Head of caudate nucleus (tissue), 42 donors: ENCODE results near the gene CRIM1.

Source experiments
- DNase-seq, 42 donors: peaks; one replicate each; pipeline versions ENCODE4 v3.0.0 to v3.0.0-alpha.2; 2020 to 2021; ENCODE audit warnings: mixed read lengths in 7 of 42
- intact Hi-C: fragments of 100-400 bp; cut with DNase I; formaldehyde crosslinking; loops from one replicate; pipeline ENCODE4 v1.15.0; 2022

CRIM1 gene

DNA sequence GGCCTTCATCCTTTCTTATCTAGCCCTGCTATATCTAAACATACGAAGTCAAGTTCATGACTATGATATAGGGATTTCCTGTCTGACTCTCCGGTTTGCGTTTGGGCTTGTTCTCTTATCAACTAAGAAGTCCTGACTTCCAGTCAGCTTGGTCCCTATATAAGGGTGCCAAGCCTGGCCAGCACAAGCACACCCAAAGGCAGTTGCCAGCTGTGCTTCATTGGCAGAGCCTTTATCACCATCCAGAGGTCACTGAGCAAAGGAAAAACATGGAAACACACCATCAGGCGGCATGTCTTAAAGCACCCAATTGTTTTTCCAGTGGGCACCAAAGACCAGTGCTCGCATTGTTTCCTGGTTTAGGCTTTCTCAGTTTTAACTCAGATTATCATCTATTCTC is 169.7 kb downstream of the CRIM1 start:
- intact Hi-C loops, result no loop called here
- no peak for DNase-seq

DNA sequence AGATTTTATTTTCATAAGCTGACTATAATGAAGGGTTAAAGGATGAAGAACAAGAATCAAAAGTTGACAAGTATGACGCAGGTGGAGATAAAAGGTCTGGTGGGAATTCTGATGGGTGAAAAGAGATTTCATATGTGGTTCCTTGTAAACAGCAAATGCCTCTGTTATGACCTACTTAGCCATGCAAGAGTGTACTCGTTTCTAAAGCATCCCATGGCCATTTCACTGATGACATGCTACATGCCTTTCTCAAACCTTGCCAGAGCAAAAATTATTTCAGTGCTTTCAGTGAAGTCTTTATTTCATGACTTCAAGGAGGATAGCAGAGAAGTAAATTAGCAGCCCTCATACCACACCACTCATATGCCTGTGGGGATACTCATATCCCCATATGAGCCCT is 170.6 kb downstream of the CRIM1 start:
- DNase-seq, result no peak
- intact Hi-C loops, result no loop called here

GRCh38 chr2:36528274-36528673 is 172.7 kb downstream of the CRIM1 start:
- intact Hi-C loops, result no loop called here
- no peak for DNase-seq

DNA sequence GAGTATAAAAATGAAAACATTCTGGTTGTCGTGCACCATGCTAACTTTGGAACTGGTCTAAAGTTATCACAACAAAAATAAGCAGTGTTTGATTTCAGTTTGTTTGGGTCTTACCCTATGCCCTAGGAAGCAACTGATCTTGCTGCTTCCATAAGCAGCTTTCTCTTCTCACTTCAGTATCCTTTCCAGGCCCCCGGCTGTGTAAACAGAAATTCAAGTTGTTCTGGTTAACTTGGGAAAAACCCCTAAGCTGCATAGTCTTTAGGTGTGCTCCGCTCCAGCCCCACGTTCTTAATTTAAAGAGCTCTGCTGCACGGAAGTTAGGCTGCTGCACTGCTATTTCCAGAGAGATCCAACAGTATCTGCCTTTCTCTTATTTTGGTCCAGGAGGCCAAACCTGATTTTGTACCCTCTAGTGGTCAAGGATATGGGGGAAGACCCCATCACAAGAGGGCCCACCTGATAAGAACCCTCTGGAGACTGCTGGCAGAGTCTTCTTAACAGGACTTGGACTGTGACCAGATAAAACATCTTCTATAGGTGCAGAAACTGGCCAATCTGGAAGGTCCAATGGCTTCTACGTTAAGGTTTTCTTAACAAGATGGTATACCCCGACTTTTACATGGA is 173.3 kb downstream of the CRIM1 start:
- intact Hi-C loops, result no loop called here
- DNase-seq, result no peak

DNA sequence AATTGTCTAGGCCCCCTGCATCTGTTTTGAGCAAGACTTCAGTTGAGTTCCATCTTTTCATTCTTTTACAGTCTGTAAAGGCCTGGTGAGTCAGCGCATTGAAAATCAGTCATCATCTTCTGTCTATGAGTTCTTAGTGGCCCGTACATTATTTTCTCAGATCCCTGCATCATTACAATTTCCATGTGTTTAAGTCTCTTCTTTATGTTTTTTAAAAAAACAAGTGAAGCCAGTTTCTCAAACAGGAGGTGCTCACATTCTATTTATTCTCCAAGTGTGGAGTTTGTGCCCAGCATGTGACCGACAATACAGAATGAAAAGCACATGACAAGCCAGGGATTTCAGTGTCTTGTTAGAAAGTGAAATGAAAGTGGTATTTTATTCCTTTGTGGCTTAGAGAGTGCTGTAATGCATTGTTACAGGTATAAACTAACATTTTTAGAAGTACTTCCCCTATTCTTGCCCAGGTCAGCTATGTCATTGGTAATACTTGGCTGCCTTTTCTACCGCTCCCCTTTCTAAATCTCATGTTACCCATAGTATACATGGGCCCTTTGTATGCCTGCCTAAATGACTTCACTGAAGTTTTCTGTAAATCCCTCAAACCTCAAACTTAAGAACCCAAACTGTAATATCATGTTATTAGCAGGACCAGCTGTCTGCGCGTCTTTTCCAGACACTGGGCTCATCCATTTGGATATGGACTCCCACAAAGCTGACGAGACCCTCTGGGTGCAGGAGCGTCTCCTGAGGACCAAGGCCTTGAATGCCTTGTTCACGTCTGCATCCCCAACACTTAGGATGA is 174.8 kb downstream of the CRIM1 start:
- no peak for DNase-seq
- intact Hi-C loops, result no loop called here

DNA sequence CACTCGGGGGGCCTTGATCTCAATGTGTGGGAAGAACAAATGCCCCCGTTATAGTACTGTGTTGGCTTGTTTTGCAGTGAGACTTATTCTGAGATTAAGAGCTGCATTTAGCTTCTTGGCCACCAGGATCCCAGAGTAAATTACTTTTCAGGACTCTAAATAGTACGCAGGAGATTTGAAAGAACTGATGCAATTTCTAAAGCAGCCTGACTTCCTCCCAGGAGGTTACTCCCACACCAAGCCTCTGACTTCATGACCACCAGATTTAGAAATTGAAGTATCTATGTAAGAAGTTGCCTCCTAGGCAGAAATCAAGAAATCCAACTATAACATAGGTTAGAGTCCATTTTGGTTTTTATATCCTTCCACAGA is 175.4 kb downstream of the CRIM1 start:
- no peak for DNase-seq
- intact Hi-C loops, result no loop called here

DNA sequence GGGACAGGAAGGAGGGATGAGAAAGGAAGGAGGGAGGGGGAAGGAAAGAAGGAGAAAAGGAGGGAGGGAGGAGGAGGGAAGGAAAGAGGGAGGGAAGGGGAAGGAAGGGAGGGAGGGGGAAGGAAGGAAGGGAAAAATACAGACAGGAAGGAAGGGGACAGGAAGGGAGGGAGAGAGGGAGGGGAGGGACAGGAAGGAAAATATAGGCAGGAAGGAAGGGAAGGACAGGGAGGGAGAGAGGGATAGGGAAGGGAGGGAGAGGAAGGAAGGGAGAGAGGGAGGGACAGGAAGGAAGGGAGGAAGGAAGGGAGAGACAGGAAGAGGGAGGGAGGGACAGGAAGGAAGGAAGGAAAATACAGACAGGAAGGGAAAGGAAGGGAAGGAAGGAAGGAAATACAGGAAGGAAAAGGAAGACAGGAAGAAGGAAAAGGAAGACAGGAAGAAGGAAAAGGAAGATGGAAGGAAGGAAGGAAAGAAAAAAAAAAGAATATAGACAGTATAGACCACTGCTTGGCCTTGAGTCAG is 178.8 kb downstream of the CRIM1 start:
- intact Hi-C loops, result no loop called here
- no peak for DNase-seq

DNA sequence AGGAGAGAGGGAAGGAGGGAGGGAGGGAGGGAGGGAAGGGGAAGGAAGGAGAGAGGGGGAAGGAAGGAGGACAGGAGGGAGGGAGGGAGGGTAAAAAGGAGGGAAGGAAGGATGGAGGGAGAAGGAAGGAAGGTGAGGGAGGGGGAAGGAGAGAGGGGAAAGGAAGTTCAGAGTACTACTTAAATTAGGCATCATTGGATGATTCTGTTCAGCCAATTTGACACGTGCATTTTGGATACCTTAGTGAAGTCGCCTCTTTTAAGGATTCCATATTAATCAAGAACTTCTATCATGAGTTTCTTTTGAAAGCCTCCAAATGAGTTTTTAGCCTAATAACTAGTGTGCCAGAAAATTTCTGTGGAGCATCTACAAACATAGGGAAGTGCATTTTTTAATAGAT is 179.5 kb downstream of the CRIM1 start:
- DNase-seq, result no peak
- intact Hi-C loops, result no loop called here

- DNase-seq, result no peak
- intact Hi-C loops, result no loop called here
Observed at GRCh38 chr2:36536776-36537175, 181.2 kb downstream of the CRIM1 start.

DNA sequence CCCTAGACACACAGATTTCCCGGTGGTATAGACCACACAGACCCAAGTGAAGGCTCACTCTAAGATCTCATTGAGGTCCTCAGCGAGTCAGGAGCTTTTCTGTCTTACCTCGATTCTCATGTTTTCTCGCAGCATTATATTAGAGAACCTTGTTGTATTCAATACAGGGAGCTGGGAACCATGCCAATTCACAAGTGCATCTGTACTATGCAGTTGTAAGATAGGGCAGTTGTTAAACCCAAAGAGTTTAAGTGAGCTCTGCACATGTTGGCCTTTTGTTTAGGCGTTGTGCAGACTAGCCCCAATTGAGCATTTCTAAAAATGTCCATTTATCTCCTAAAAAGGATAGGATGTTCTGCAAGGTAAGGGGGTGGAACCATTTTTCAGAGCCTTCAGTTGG is 182.8 kb downstream of the CRIM1 start:
- intact Hi-C loops, result no loop called here
- DNase-seq, result peak in 1 of 42 donors; percentile 22

DNA sequence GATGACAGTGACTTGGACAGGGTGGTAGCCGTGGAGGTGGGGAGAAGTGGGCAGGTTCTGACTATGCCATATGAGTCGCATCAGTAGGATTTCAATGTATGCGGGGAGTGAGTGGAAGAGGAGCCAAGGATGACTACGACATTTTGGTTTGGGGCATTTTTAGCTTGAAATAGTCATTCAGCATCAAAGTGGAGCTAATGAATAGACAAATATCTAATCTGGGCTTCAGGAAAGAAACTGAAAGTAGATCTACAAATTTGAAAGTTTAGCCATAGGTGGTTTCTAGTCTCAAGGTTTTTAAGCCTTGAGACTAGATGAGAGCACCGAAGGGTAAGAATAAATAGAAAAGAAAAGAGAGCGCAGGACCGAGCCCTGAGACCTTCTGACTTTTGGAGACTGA is 184.1 kb downstream of the CRIM1 start:
- DNase-seq, result no peak
- intact Hi-C loops, result no loop called here

DNA sequence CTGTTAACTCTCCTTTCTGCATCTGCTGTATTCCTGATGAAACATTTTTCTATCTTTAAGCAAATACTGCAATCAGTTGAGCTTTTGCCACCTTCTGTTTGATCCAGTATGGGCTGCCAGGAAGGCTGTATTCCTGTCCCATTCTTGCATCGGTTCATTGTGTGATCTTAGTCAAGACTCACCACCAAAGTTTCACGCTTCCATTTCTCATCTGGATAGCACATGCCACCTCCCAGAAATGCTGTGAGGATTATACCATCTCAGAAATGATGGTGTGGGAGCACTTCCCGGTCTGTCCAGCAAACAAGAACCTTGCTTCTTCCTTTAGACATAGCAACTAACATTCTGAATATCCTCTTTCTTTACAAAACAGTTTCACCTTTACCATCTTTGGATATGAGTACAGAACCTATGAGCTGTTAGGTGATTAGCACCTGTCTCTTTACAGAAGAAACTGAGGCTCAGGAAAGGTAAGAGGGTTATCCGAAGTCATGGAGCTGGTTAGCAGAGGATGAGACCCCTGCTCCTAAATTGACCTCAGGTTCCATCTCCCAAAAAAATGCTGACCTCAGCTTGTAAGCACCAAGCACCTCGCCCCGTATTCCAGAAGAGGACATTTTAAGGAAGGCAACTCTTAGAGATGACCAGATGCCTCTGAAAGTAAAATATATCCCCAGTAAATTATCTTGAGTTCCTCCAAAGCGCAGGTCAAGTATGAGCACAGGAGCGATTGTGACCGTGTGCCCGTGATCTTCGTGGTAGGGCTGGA is 185.6 kb downstream of the CRIM1 start:
- no peak for DNase-seq
- intact Hi-C loops, result no loop called here

GRCh38 chr2:36541891-36542595 is 186.5 kb downstream of the CRIM1 start:
- intact Hi-C loops, result no loop called here
- DNase-seq, result peak in 10 of 42 donors; percentile 7 to 63 (median 32)

DNA sequence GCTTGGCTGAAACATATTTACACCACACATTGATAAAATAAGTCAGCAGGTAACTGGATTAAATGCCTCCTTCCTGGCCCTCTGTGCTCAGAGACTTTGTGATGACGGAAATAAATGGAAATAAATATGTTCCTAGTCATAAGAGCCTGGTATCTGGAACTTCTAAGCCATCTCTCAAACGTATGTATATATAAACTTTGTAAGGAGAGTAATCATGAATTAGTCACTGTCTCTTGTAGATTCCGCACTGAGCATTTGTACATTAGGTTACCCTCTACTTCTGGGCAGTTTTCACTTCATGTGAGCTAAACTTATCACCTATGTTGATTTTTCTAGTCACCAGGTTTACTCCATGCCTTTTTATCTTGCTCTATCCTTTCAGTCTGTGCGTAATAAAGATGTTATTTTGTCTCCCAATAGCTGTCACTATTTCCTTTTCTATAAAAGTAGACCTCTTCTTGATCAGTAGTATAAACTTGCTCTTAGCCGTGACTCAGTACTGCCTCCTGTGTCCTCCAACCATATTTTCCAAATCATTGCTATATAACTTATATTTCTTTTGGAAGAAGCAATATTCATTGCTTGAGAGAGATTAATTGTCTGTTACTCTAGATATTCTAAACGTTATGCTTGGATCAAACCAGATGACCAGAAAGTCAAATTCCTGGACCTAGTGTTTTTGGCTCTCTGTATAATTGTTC is 189.2 kb downstream of the CRIM1 start:
- DNase-seq, result no peak
- intact Hi-C loops, result no loop called here

DNA sequence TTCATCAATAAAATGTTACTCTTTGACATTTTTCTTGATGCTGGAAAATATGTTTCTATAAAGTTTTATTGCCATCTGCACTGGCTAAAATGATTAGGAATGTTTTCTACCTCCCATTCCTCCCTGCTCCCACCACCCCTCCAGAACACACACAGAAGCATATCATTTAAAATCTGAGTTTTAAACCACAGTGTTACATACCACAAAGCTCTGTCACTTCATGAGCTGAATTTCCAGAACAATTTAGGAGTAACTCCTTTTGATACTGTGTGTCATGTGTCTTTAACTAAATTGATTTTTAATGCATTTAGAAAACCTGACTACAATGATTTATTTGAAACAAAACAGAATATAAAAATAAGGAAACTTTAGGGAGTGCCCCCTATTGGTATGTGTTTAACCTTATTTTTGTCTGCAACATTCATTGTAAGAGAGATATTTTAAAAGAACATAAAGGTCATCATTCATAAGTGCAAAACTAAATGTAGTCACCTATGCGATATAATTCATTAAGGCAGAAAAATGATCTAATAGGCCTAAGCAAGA is 190.4 kb downstream of the CRIM1 start:
- intact Hi-C loops, result no loop called here
- DNase-seq, result no peak

DNA sequence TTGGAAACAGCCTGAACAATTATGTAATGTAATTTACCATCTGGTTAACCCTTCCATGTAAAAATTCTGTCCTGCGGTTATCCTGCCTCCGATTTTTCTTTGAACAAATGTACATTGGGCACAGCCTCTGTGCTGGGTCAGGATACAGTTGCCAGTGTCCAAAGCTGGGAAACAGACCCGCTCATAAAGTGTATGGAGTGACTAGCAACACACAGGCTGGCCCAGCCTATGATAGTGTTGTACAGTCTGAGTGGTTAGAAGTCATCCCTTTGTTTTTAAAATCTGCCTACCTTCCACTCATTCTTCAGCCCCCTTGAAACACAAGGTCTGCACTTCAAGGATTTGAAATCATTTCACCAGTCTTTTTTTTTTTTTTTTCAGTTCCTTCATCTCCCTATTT is 192.3 kb downstream of the CRIM1 start:
- DNase-seq, result no peak

DNA sequence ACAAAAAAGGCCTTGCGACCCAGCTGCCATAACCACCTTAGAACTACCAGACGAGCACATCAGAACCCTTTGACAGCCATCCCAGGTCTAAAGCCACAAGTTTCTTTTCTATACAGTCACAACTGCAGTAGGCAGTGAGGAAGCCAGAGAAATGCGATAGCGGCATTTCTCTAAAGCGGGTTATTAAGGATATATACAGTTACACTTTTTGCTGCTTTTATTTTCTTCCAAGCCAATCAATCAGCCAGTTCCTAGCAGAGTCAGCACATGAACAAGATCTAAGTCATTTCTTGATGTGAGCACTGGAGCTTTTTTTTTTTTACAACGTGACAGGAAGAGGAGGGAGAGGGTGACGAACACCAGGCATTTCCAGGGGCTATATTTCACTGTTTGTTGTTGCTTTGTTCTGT is 193.6 kb downstream of the CRIM1 start:
- no peak for DNase-seq
- intact Hi-C loops, result no loop called here

More for the DNA sequence above, 192.3 kb downstream of the CRIM1 start:
- intact Hi-C loops, result no loop called here

DNA sequence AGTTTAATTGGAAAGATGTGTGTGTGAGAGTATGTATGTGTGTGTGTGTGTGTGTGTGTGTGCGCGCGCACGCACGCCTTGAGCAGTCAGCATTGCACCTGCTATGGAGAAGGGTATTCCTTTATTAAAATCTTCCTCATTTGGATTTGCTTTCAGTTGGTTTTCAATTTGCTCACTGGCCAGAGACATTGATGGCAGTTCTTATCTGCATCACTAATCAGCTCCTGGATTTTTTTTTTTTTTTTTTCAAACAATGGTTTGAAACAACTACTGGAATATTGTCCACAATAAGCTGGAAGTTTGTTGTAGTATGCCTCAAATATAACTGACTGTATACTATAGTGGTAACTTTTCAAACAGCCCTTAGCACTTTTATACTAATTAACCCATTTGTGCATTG is 194.4 kb downstream of the CRIM1 start:
- intact Hi-C loops, result no loop called here
- no peak for DNase-seq

GRCh38 chr2:36553683-36554082 is 198.1 kb downstream of the CRIM1 start:
- intact Hi-C loops, result no loop called here

More at GRCh38 chr2:36553683-36554082, 198.1 kb downstream of the CRIM1 start:
- peak in 1 of 42 donors; percentile 12 for DNase-seq
